ENCODE measurements around the gene TCF25. TPM values are rescaled to one million over a fixed set of nuclear protein-coding genes. Genes with fewer than 3 reads are reported as not detected.

Gene TCF25
- total RNA-seq, 3 donors from 2014 or later = 169 to 243 (median 176) TPM

GRCh38 chr16:89921702-89922476, 48.5 kb downstream of the TCF25 start:
- Histone ChIP-seq H3K27ac (peak overlapping the region; percentile 60 to 88), H3K27me3 (peaks cover 19 to 33% of the 10 kb centered on the region in 2 donors), H3K4me3 (peak overlapping the region; percentile 54 to 77 (median 54)), H3K36me3 (no peaks in the 10 kb centered on the region), H3K4me1 (peaks cover 12 to 32% of the 10 kb centered on the region in 2 donors), H3K9me3 (no peaks in the 10 kb centered on the region)
- TF ChIP-seq POLR2AphosphoS5 (IDR thresholded peaks at IDR 0.05) (peak in 1 of 3 donors; percentile 56), CTCF (IDR thresholded peaks at IDR 0.05) (no peak)
- DNase-seq (ENCODE audit: low spot score in 2 of 2) = no peak
- intact Hi-C loops (cut with DNase I; ENCODE audit: low total_unique reads) = no loop called here

- Histone ChIP-seq H3K9me3 (no peaks in the 10 kb centered on the region), H3K4me3 (peak overlapping the region; percentile 54 to 77 (median 54)), H3K36me3 (no peaks in the 10 kb centered on the region), H3K27me3 (peaks cover 22 to 33% of the 10 kb centered on the region in 2 donors), H3K4me1 (peaks cover 12 to 31% of the 10 kb centered on the region in 2 donors), H3K27ac (peak overlapping the region; percentile 60 to 88)
- no peak for TF ChIP-seq CTCF (IDR thresholded peaks at IDR 0.05)
- no peak for TF ChIP-seq POLR2A (IDR thresholded peaks at IDR 0.05)
- peak in 1 of 3 donors; percentile 31 for TF ChIP-seq POLR2AphosphoS5 (IDR thresholded peaks at IDR 0.05)
- peak in 1 of 2 donors; percentile 65 for DNase-seq (ENCODE audit: low spot score in 2 of 2)
- intact Hi-C loops (cut with DNase I; ENCODE audit: low total_unique reads) = no loop called here
Measured at GRCh38 chr16:89922477-89922883, 49.1 kb downstream of the TCF25 start.

- peaks cover 22 to 33% of the 10 kb centered on the region in 2 donors for H3K27me3 ChIP-seq
Measured at GRCh38 chr16:89922884-89923639, 49.7 kb downstream of the TCF25 start, which contains the start of gene TUBB3. TUBB3 (plus strand) TSS chr16:89923342; CDS start chr16:89923402, 60 bp downstream.

GRCh38 chr16:89923640-89924296, 50.4 kb downstream of the TCF25 start:
- Histone ChIP-seq H3K9me3 (no peaks in the 10 kb centered on the region), H3K27ac (no peak overlapping the region), H3K27me3 (peaks cover 22 to 33% of the 10 kb centered on the region in 2 donors), H3K36me3 (no peaks in the 10 kb centered on the region), H3K4me1 (peaks cover 4 to 19% of the 10 kb centered on the region in 2 donors), H3K4me3 (peak overlapping the region; percentile 54 to 77 (median 54))
- intact Hi-C loops (cut with DNase I; ENCODE audit: low total_unique reads) = no loop called here
- TF ChIP-seq POLR2A (IDR thresholded peaks at IDR 0.05) = no peak
- TF ChIP-seq POLR2AphosphoS5 (IDR thresholded peaks at IDR 0.05) = no peak
- no peak for TF ChIP-seq CTCF (IDR thresholded peaks at IDR 0.05)
- DNase-seq (ENCODE audit: low spot score in 2 of 2) = no peak

More at GRCh38 chr16:89922884-89923639, 49.7 kb downstream of the TCF25 start, which contains the start of gene TUBB3:
- Histone ChIP-seq H3K4me3 (peak within 1 kb of the TSS; percentile 54 to 77 (median 54)), H3K4me1 (peaks cover 11 to 26% of the 10 kb centered on the region in 2 donors), H3K36me3 (no peaks in the 10 kb centered on the region), H3K9me3 (no peaks in the 10 kb centered on the region), H3K27ac (peak within 1 kb of the TSS; percentile 60 to 88)
- DNase-seq (ENCODE audit: low spot score in 2 of 2) = no peak
- TF ChIP-seq POLR2A (IDR thresholded peaks at IDR 0.05) (no peak), POLR2AphosphoS5 (IDR thresholded peaks at IDR 0.05) (no peak), CTCF (IDR thresholded peaks at IDR 0.05) (no peak)
- intact Hi-C loops (cut with DNase I; ENCODE audit: low total_unique reads) = no loop called here
